ENCODE measurements around the gene SPATA25. TPM values are rescaled to one million over a fixed set of nuclear protein-coding genes. Genes with fewer than 3 reads are reported as not detected.
"Not testable (repeated sequence)": the region's sequence is repeated elsewhere in the genome, so short reads cannot be mapped to it uniquely, and the experiment has no call there.

Gene SPATA25
- total RNA-seq, 4 donors from 2014 or later, result 2.6 to 16.2 (median 6.0) TPM

DNA sequence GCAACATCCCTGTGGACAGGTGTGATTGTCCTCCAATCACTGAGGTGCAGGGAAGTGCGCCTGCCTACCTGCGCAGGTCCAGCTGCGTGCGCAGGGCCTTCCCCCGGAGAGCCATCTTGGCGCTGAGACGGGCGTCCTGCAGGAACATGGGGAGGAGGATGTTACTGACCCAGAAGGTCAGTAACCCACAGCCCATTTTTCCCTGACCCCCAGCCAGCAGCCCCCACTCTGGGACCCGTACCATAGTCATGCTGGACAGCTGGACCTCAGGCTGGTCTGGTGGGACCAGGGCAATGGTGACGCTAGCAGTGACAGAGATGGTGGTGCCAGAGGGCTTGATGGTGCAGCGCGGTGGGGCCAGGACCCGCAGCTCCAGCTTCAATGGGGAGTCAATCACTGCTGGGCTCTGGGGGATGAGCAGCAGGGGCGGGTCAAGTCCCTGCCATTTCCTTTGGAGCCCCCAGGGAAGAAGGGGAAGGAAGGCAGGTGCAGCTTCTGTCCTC lies 14.8 kb upstream of the SPATA25 start:
- Histone ChIP-seq H3K27me3 (no peaks in the 10 kb centered on the region), H3K4me3 (no peak overlapping the region), H3K36me3 (no peaks in the 10 kb centered on the region), H3K9me3 (no peaks in the 10 kb centered on the region), H3K27ac (no peak overlapping the region), H3K4me1 (no peaks in the 10 kb centered on the region)
- intact Hi-C loops (cut with DNase I; ENCODE audit: low total_unique reads), result no loop called here
- no peak for DNase-seq
- TF ChIP-seq POLR2A (IDR thresholded peaks at IDR 0.05), result no peak

DNA sequence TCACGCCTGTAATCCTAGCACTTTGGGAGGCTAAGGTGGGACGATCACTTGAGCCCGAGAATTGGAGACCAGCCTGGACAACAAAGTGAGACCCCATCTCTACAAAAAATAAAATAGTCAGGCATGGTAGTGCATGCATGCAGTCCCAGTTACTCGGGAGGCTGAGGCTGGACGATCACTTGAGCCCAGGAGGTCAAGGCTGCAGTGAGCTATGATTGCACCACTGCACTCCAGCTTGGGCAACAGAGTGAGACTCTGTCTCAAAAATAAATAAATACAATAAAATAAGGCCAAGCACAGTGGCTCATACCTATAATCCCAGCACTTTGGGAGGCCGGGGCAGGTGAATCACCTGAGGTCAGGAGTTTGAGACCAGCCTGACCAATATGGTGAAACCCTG lies 13.9 kb upstream of the SPATA25 start:
- H3K4me3 ChIP-seq; H3K36me3 ChIP-seq; intact Hi-C loops (cut with DNase I; ENCODE audit: low total_unique reads): not testable (repeated sequence)

DNA sequence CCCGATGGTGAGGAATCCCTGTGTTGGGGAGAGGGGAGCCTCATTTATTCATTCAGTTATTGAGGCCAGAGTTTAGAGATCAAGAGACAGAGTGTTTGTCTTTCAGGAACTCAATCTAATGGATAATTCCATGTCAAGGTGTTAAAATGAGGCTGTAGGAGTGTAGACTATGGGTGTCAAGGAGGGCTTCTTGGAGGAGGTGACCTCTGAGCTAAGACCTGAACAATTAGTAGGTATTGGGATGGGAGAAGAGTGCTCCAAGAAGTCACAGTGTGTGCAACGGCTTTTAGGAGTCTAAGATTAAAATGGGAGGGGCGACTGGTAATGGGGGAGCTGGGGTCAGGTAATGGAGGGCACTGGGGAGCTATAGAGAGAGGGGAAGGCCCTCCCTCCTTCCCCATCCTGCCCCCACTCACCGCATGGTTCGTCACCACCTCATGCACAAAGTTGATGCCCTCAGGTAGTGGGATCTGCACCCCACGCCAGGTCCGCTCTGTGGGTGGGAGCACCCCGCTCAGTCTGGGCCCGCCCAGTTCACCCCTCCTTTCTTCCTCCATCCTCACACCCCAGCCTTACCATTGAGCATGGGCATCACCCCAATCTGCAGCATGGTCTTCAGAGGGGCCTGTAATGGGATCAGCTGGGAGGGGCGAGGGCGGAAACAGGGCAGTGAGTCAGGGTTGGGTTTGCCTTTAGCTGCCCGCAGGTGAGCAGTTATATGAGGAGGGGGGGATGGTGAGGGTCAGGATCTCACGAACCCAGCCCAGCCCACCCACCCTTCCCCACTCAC lies 11.8 kb upstream of the SPATA25 start:
- Histone ChIP-seq H3K4me1 (no peaks in the 10 kb centered on the region), H3K4me3 (no peak overlapping the region), H3K9me3 (no peaks in the 10 kb centered on the region), H3K27ac (no peak overlapping the region), H3K36me3 (no peaks in the 10 kb centered on the region), H3K27me3 (no peaks in the 10 kb centered on the region)
- DNase-seq, result no peak
- TF ChIP-seq, protein P1, sequence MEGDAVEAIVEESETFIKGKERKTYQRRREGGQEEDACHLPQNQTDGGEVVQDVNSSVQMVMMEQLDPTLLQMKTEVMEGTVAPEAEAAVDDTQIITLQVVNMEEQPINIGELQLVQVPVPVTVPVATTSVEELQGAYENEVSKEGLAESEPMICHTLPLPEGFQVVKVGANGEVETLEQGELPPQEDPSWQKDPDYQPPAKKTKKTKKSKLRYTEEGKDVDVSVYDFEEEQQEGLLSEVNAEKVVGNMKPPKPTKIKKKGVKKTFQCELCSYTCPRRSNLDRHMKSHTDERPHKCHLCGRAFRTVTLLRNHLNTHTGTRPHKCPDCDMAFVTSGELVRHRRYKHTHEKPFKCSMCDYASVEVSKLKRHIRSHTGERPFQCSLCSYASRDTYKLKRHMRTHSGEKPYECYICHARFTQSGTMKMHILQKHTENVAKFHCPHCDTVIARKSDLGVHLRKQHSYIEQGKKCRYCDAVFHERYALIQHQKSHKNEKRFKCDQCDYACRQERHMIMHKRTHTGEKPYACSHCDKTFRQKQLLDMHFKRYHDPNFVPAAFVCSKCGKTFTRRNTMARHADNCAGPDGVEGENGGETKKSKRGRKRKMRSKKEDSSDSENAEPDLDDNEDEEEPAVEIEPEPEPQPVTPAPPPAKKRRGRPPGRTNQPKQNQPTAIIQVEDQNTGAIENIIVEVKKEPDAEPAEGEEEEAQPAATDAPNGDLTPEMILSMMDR (IDR thresholded peaks at IDR 0.05), result no peak
- TF ChIP-seq POLR2A (IDR thresholded peaks at IDR 0.05), result no peak
- intact Hi-C loops (cut with DNase I; ENCODE audit: low total_unique reads), result no loop called here

More for the DNA sequence above, 13.9 kb upstream of the SPATA25 start:
- DNase-seq, H3K4me1 ChIP-seq, H3K27ac ChIP-seq, H3K27me3 ChIP-seq, H3K9me3 ChIP-seq: not testable (repeated sequence)

DNA sequence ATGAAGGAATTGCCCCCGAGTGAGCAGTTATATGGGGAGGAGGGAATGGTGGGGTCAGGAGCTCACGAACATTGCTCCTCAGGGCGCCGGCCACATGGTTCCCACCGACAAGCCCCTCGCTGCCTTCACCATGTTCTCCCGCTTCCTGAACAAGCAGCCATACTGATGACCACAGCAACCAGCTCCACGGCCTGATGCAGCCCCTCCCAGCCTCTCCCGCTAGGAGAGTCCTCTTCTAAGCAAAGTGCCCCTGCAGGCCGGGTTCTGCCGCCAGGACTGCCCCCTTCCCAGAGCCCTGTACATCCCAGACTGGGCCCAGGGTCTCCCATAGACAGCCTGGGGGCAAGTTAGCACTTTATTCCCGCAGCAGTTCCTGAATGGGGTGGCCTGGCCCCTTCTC lies 10.9 kb upstream of the SPATA25 start:
- H3K4me3 ChIP-seq, result no peak overlapping the region
- H3K36me3 ChIP-seq, result no peaks in the 10 kb centered on the region
- H3K27me3 ChIP-seq, result no peaks in the 10 kb centered on the region
- intact Hi-C loops (cut with DNase I; ENCODE audit: low total_unique reads), result no loop called here
- H3K4me1 ChIP-seq, result no peaks in the 10 kb centered on the region
- no peak overlapping the region for H3K27ac ChIP-seq
- no peaks in the 10 kb centered on the region for H3K9me3 ChIP-seq
- no peak for DNase-seq
- TF ChIP-seq, protein P1 (IDR thresholded peaks at IDR 0.05), result no peak
- TF ChIP-seq POLR2A (IDR thresholded peaks at IDR 0.05), result no peak

DNA sequence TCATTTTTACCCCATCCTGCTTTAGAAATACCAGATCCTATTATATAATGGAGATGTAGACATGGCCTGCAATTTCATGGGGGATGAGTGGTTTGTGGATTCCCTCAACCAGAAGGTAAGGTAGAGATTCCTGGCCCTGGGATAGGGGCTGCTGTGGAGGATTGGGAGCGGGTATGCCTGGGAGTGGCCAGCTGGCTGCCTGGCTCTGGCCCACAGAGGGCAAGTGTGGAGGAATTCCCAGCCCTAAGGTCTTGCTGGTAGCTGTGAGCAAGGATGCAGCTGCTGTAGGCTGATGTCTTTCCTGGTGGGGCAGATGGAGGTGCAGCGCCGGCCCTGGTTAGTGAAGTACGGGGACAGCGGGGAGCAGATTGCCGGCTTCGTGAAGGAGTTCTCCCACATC lies 10.3 kb upstream of the SPATA25 start:
- no peaks in the 10 kb centered on the region for H3K36me3 ChIP-seq
- intact Hi-C loops (cut with DNase I; ENCODE audit: low total_unique reads), result no loop called here
- TF ChIP-seq, protein P1 (IDR thresholded peaks at IDR 0.05), result no peak
- no peak for TF ChIP-seq POLR2A (IDR thresholded peaks at IDR 0.05)

DNA sequence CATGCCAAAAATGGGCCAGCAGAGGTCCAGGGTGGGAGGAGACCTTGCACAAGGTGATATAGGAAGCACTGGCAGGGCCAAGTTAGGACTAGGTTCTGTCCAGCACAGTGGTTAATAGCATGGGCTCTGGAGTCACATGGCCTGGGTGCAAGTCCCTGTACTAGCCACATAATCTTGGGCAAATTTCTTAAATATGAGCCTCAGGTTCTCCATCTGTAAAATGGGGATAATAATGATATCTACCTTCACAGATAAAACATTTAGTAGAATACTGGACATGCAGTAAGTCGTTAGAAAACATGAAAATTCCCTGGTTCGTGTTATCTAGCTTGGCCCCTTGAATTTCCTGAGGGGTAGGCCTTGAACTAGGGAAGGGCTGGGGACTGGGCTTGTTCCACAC lies 9.9 kb upstream of the SPATA25 start:
- H3K27me3 ChIP-seq, result no peaks in the 10 kb centered on the region
- no peaks in the 10 kb centered on the region for H3K9me3 ChIP-seq
- peaks cover 0 to under 1% of the 10 kb centered on the region in 2 donors for H3K4me1 ChIP-seq
- intact Hi-C loops (cut with DNase I; ENCODE audit: low total_unique reads), result no loop called here
- no peak overlapping the region for H3K4me3 ChIP-seq
- no peak overlapping the region for H3K27ac ChIP-seq
- H3K36me3 ChIP-seq, result no peaks in the 10 kb centered on the region
- DNase-seq, result no peak
- TF ChIP-seq, protein P1 (IDR thresholded peaks at IDR 0.05), result no peak
- TF ChIP-seq POLR2A (IDR thresholded peaks at IDR 0.05), result no peak

More for the DNA sequence above, 10.3 kb upstream of the SPATA25 start:
- Histone ChIP-seq H3K4me1 (no peaks in the 10 kb centered on the region), H3K27me3 (no peaks in the 10 kb centered on the region), H3K4me3 (no peak overlapping the region), H3K9me3 (no peaks in the 10 kb centered on the region), H3K27ac (no peak overlapping the region)
- no peak for DNase-seq

All from uterus (tissue), 4 donors.